ENCODE measurements around the gene TAF15.

TAF15 gene

GRCh38 chr17:35808962-35809854, at the start of gene TAF15:
TAF15 (plus strand) TSS chr17:35809484; CDS start chr17:35809570, 86 bp downstream.
- peak; percentile 78 to 94 for DNase-seq (ENCODE audit: low read depth in 1 of 2, low spot score in 1 of 2)

GRCh38 chr17:35760587-35760986, 48.7 kb upstream of the TAF15 start, which contains the start of gene C17orf50:
C17orf50 (plus strand) TSS chr17:35760887; CDS start chr17:35760942, 55 bp downstream.
- DNase-seq (ENCODE audit: low read depth in 1 of 2, low spot score in 1 of 2): no peak

- DNase-seq (ENCODE audit: low read depth in 1 of 2, low spot score in 1 of 2): no peak
Measured at GRCh38 chr17:35761601-35762000, 47.7 kb upstream of the TAF15 start.

DNA sequence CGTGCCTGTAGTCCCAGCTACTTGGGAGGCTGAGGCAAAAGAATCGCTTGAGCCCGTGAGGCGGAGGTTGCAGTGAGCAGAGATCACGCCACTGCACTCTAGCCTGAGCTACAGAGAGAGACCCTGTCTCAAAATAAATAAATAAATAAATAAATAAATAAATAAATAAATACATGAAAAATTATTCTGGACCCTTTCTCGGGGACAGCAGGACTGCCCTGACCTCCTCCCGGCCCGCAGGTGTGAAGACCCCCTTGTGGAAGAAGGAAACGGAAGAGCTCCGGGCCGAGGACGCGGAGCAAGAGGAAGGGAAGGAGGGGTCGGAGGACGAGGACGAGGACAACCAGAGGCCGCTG, 45.5 kb upstream of the TAF15 start:
- no peak for DNase-seq (ENCODE audit: low read depth in 1 of 2, low spot score in 1 of 2)

DNA sequence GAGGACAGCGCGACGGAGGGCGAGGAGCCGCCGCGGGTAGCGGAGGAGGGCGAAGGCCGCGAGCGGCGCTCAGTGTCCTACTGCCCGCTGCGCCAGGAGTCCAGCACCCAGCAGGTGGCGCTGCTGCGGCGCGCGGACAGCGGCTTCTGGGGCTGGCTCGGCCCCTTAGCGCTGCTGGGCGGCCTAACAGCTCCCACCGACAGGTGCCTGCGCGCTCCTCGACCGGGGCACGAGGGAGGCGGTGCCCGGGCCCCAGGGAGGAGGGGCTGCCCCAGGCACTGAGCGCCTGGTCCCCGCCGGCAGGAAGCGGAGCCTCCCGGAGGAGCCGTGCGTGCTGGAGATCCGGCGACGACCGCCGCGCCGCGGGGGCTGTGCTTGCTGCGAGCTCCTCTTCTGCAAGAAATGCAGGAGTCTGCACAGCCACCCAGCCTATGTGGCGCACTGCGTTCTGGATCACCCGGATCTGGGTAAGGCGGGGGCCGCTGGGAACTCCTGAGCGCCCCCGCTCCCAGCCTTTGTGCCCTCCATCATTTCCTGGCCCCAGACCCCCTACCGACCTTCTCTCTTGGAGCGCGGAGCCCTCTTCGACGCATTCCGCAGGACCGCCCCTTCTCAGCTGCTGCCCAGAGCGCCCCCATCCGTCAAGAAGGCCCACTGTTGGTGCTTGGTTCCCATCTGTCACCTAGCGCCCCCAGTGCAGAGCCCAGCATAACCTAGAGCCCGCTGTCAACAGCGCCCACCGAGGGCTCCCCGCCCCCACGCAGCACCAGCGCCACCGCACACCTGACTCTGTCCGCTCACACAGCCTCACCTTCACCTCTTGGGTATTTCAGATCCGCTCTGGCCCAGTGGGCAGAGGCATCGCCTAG, 44.9 kb upstream of the TAF15 start:
- peak; percentile 74 to 78 for DNase-seq (ENCODE audit: low read depth in 1 of 2, low spot score in 1 of 2)

DNA sequence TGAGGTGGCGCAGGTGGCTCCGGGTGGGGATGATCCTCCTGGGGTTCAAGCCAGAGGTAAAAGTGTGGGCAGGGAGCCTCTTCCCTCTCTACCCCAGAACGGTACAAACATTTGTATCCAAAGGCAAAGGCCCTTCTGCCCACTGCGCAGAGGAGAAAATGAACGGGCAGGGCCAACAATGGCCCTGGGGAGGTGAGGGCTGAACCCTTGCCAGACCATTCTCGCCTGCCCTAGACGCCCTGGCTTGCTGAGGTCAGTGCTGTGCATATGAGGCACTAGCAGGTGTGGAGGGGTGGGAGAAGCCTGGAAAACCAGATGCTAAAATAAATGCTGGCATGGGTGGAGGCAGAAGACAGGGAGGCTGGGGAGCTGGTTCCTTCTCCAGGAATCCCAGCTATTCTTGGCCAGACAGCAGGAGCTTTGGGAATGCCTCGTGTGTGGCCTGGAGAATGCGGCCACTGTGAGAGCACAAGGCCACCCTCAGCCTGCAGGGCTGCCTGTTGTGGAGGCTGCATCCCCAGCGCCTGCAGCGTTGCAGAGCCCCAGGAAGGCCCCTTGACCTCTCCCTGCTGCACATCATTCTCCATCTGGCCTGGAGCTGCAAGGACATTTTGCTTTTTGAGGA, 44.1 kb upstream of the TAF15 start:
- no peak for DNase-seq (ENCODE audit: low read depth in 1 of 2, low spot score in 1 of 2)

- DNase-seq (ENCODE audit: low read depth in 1 of 2, low spot score in 1 of 2): no peak
Measured at GRCh38 chr17:35765756-35766488, 43.4 kb upstream of the TAF15 start.

- DNase-seq (ENCODE audit: low read depth in 1 of 2, low spot score in 1 of 2): no peak
Measured at GRCh38 chr17:35766489-35766877, 42.8 kb upstream of the TAF15 start.

DNA sequence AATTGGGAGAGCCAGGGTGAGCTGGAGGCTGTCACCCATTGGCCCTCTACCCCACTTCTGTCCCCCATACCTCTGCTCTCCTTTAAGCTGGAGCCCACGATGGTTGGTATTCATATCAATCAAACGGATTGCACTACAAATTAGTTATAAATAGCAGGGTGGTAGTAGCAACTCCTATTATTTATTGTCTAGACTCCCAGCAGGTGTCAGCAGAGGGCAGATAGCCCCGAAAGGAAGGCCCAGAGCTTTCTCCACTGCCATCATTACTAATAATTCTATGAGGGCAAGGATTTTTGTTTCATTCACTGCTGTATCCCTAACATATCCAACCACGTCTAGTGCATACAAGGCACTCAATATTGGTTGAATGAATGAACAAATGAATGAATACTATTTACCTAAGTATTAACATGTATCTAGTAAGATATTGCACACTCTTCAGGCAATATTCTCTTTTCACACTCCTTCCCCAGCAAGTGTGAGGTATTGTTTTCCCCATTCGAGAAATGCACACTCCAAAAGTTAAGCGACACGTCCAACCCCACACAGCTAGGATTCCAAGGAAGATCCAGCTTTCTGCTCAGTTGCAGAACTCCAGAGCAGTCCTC, 42.3 kb upstream of the TAF15 start:
- DNase-seq (ENCODE audit: low read depth in 1 of 2, low spot score in 1 of 2): no peak

DNA sequence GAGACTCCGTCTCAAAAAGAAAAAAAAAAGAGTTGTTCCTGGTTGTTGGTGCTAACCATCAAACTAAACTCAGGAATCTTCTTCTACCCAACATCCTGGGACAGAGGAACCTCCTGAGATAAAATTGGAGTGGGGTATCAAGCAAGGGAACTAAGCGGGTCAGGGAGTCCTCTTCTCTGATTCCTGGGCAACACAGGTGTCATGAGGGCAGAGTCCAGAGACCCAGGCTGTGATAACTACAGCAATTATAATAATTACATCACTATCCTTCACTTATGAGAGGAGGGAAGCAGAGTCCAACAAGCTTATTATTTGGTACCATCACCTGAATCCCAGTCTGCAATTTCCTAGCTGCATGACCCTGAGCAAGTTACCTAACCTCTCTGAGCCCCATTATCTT, 40.5 kb upstream of the TAF15 start:
- DNase-seq (ENCODE audit: low read depth in 1 of 2, low spot score in 1 of 2): no peak

DNA sequence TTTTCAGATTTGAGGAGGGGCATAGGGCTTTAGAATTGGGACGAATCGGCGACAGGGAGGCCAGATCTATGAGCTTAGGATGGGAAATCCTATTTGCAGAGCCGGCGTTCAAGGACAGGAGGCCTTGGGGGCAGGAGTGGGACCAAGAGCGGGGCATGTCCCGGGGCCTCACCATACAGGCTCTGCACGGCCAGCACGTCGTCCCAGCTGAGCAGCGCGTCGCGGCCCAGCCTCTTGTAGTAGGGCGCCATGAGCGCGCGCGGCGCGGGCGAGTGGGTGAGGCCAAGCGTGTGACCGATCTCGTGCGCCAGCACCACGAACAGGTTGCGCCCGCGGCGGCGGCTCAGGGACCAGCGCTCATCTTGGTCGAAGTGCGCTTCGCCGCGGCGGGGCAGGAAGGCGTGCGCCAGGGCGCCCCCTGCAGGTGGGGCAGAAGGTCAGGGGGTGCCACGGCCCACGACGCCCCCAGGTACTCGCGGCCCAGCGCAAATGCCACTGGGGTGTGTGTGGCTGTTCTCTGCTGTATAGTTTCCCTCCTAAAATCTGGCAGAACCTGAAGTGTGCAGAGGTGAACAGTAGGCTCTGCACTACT, 39.3 kb upstream of the TAF15 start:
- no peak for DNase-seq (ENCODE audit: low read depth in 1 of 2, low spot score in 1 of 2)

DNA sequence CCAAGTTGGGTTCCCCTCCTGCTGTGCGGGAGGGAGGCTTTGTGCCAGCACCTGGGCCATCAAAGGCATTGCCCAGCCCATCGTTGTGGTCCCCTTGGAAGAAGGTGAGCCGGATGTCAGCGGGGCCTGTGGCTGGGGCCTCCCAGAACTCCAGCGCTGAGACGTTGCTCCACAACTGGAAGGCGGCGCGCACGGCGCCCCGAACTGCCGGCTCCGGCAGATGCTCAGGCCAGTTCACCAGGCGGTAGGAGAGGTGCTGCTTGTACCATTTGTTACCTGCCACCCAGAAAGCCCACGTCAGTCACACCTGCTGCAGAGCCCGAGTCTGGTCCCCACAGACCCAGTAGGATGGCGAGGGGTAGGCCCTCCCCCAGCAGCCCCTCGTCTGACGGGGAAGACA, 36.2 kb upstream of the TAF15 start:
- no peak for DNase-seq (ENCODE audit: low read depth in 1 of 2, low spot score in 1 of 2)

- no peak for DNase-seq (ENCODE audit: low read depth in 1 of 2, low spot score in 1 of 2)
Measured at GRCh38 chr17:35773679-35774425, 35.4 kb upstream of the TAF15 start.

- no peak for DNase-seq (ENCODE audit: low read depth in 1 of 2, low spot score in 1 of 2)
Measured at GRCh38 chr17:35774499-35774898, 34.8 kb upstream of the TAF15 start.

DNA sequence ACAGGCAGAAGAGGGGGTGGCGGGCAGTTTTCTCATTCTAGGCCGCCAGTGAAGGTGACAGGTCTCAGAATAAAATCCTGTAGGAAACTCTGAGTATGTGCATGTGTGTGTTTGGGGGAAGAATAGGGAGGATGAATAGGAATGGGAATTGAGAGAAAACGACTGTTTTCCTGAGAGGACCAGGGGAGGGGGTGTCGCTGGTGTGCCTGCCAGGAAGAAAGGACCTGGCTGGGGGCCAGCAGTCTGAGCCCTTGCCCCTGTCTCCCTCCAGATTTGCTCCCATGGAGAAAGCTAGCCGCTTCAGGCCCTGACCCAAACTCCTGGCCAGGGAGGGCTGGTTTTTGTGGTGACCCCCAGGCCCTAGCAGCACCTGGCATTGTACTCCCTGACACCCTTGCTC, 34.2 kb upstream of the TAF15 start:
- no peak for DNase-seq (ENCODE audit: low read depth in 1 of 2, low spot score in 1 of 2)

DNA sequence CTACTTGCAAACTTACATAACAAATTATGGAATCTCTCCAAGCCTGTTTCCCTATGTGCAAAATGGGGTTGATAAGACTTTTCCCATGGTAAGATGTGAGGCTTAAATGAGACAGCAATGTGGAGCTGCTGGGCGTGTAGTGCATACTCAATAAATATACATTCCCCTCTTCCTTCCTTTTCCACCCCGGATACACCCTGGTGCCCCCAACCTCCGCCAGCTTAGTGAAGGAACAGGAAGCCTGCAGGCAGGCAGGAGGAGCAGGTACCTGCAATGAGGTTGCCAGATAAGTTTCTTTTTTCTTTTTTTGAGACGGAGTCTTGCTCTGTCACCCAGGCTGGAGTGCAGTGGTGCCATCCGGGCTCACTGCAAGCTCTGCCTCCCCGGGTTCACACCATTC, 33.7 kb upstream of the TAF15 start:
- no peak for DNase-seq (ENCODE audit: low read depth in 1 of 2, low spot score in 1 of 2)

DNA sequence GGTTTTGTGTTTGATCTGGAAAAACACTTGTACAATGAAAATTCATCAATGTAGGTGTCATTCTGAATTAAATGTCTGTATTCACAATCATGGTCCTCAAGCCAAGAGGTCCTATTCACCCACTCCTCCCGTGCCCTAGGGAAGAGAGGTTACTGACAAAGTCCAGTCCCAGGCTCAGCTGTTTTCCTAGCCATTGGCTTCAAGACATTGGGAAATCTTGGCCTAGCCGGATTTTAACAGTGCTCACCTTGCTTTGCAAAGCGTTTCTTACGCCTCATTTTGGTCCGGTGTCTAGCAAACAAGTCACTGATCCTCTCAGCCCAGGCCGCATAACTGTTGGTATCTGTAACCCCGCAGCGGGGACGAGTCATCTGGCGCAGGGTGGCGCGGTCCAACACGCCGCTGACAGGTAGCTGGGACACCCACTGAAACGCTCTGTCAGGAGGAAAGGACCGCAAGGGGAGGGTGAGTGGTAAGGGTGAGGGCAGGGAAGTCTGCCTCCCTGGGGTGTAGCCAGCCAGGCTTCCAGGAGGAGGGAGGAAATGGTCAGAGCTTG, 30.6 kb upstream of the TAF15 start:
- no peak for DNase-seq (ENCODE audit: low read depth in 1 of 2, low spot score in 1 of 2)

GRCh38 chr17:35780950-35781349, 28.3 kb upstream of the TAF15 start:
- DNase-seq (ENCODE audit: low read depth in 1 of 2, low spot score in 1 of 2): no peak

DNA sequence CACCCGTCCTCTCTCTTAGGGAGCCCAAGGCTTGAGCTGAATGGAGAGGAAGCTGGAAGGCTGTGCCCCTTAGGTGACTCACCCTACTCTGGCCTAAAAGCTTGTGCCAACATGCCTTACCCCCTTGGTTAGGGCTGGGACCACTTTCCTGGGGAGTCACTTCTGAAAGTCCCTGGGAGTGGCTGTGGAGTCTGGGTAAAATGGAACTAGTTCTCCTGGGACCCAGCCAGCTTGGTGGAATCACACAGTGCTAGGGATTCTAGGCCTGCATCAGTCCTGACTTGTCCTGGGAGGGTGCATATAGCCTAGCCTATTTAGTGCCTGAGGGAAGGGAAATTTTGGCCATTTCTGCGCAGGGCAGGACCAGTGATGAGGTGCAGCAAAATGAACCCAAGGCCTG, 24.4 kb upstream of the TAF15 start:
- no peak for DNase-seq (ENCODE audit: low read depth in 1 of 2, low spot score in 1 of 2)
